ENCODE measurements around the gene AIDA. TPM values are rescaled to one million over a fixed set of nuclear protein-coding genes. Genes with fewer than 3 reads are reported as not detected.

AIDA gene
- total and polyA plus RNA-seq, 2 experiments from 2014 or later = 51.1 to 103 TPM

- H3K27ac Mint-ChIP-seq = no peak overlapping the region
- no peak overlapping the region for H2AFZ ChIP-seq
- no peak overlapping the region for H3K4me2 ChIP-seq
- H3F3A ChIP-seq (replicated peaks; ENCODE audit: low read depth) = no peaks in the 10 kb centered on the region
- H3K36me3 ChIP-seq (ENCODE audit: insufficient read depth) = no peaks in the 10 kb centered on the region
- H3K9me3 Mint-ChIP-seq = peaks cover 2% of the 10 kb centered on the region; the same call in 1 of the 3 replicates
- no peaks in the 10 kb centered on the region for H3K4me1 Mint-ChIP-seq
- H3K27me3 ChIP-seq (ENCODE audit: insufficient read depth) = no peaks in the 10 kb centered on the region
- peaks cover 27% of the 10 kb centered on the region for H3K79me2 ChIP-seq (replicated peaks; ENCODE audit: insufficient read depth)
- H3K4me3 Mint-ChIP-seq = no peak overlapping the region
- no peaks in the 10 kb centered on the region for H3K9me2 ChIP-seq (ENCODE audit: insufficient read depth)
- no peak for DNase-seq (ENCODE audit: low spot score)
- H3K27me3 Mint-ChIP-seq (ENCODE audit: insufficient read depth, low read depth, poor library complexity) = no peaks in the 10 kb centered on the region
- no peak for ATAC-seq
- peaks cover 11% of the 10 kb centered on the region for H3K36me3 Mint-ChIP-seq (ENCODE audit: low read depth)
- TF ChIP-seq NANOG (IDR thresholded peaks at IDR 0.05; ENCODE audit: borderline replicate concordance) (no peak), REST (IDR thresholded peaks at IDR 0.05; ENCODE audit: unreplicated experiment) (no peak), CREB1 (CRISPR knock-in tag; IDR thresholded peaks at IDR 0.05; ENCODE audit: low read depth) (no peak), EZH2 (IDR thresholded peaks at IDR 0.05; ENCODE audit: low read depth, unreplicated experiment) (no peak), ZNF331 (CRISPR knock-in tag; IDR thresholded peaks at IDR 0.05; ENCODE audit: low read depth) (no peak), ZNF462 (CRISPR knock-in tag; IDR thresholded peaks at IDR 0.05) (no peak)
- H3K4me3 ChIP-seq = no peak overlapping the region
- peaks cover 1% of the 10 kb centered on the region for H4K20me1 ChIP-seq (replicated peaks; ENCODE audit: insufficient read depth)
- H3K27ac ChIP-seq (ENCODE audit: low read depth) = no peak overlapping the region
- no peaks in the 10 kb centered on the region for H3K4me1 ChIP-seq (ENCODE audit: insufficient read depth)
Observed at GRCh38 chr1:222694927-222695326, 17.4 kb downstream of the AIDA start.

Data from GM23338 (cell line).